Subcutaneous adipose tissue (tissue), 4 donors: Measurements from ENCODE around the gene TEX2. TPM values are rescaled to one million over a fixed set of nuclear protein-coding genes. Genes with fewer than 3 reads are reported as not detected.

Experiments
- CTCF ChIP-seq: fragments of 450-650 bp; IDR thresholded peaks from one replicate; pipeline ENCODE4 v1.5.1; 2016; ENCODE audit warnings: low read depth, mild to moderate bottlenecking, control low read depth, antibody characterized with exemption, moderate library complexity
- total RNA-seq, 4 donors: library from RNA; depleted of rRNA; stranded (reverse); fragments of >200 nt; gene quantifications; one replicate each; pipeline ENCODE4 v1.1.0, GENCODE V29; 2016

The TEX2 gene
- total RNA-seq, 4 donors from 2014 or later = 75.3 to 119 (median 102) TPM

GRCh38 chr17:64190472-64190871 is 72.6 kb downstream of the TEX2 start:
- no peak for TF ChIP-seq CTCF

GRCh38 chr17:64188088-64188487 is 75.0 kb downstream of the TEX2 start:
- TF ChIP-seq CTCF = no peak

GRCh38 chr17:64187093-64187895 is 75.8 kb downstream of the TEX2 start:
- no peak for TF ChIP-seq CTCF

- TF ChIP-seq CTCF = no peak
Observed at GRCh38 chr17:64186171-64187092, 76.6 kb downstream of the TEX2 start.

- no peak for TF ChIP-seq CTCF
Observed at GRCh38 chr17:64185101-64185500, 78.0 kb downstream of the TEX2 start.

- no peak for TF ChIP-seq CTCF
Observed at GRCh38 chr17:64183815-64184214, 79.2 kb downstream of the TEX2 start.
